KMS-11 (cell line): ENCODE data around the gene NCR3LG1.

Experiments
- H2AFZ ChIP-seq: fragments of 200-600 bp; sonication (generic); 2 replicates; pipeline ENCODE4 v1.6.1; 2016; ENCODE audit warnings: antibody characterized with exemption, mixed run types, low read depth
- H3K27ac ChIP-seq: fragments of 200-600 bp; sonication (generic); 2 replicates; pipeline ENCODE4 v1.6.1; 2016; ENCODE audit warnings: mild to moderate bottlenecking, mixed run types
- H3K27me3 ChIP-seq: fragments of 200-600 bp; sonication (generic); 2 replicates; pipeline ENCODE4 v1.6.1; 2017; ENCODE audit warnings: mild to moderate bottlenecking, low read depth, mixed run types, moderate library complexity; ENCODE audit not compliant: insufficient read depth
- H3K36me3 ChIP-seq: fragments of 200-600 bp; sonication (generic); 2 replicates; pipeline ENCODE4 v1.6.1; 2017; ENCODE audit warnings: mild to moderate bottlenecking, mixed run types; ENCODE audit not compliant: insufficient read depth
- H3K4me1 ChIP-seq: fragments of 200-600 bp; sonication (generic); 2 replicates; pipeline ENCODE4 v1.6.1; 2016; ENCODE audit warnings: mild to moderate bottlenecking, low read depth, mixed run types; ENCODE audit not compliant: poor library complexity, severe bottlenecking
- H3K4me2 ChIP-seq: fragments of 200-600 bp; sonication (generic); 2 replicates; pipeline ENCODE4 v1.7.0; 2016; ENCODE audit warnings: mild to moderate bottlenecking, mixed run types
- H3K4me3 ChIP-seq: fragments of 200-600 bp; sonication (generic); IDR thresholded peaks from 2 replicates; pipeline ENCODE4 v1.6.1; 2017; ENCODE audit warnings: low read depth, low read length, mixed read lengths; ENCODE audit not compliant: insufficient read depth
- H3K79me2 ChIP-seq: fragments of 200-600 bp; sonication (generic); 2 replicates; pipeline ENCODE4 v1.6.1; 2016; ENCODE audit warnings: low read depth, mixed run types; ENCODE audit not compliant: insufficient read depth
- H3K9ac ChIP-seq: fragments of 200-600 bp; sonication (generic); 2 replicates; pipeline ENCODE4 v1.6.1; 2016; ENCODE audit warnings: mild to moderate bottlenecking, mixed run types
- H4K20me1 ChIP-seq: fragments of 200-600 bp; sonication (generic); 2 replicates; pipeline ENCODE4 v1.6.1; 2016; ENCODE audit warnings: mild to moderate bottlenecking, mixed run types; ENCODE audit not compliant: insufficient read depth
- CTCF ChIP-seq: fragments of 200-600 bp; sonication (generic); conservative IDR thresholded peaks from 2 replicates; pipeline ENCODE4 v1.6.1; 2017; ENCODE audit warnings: low read depth, mild to moderate bottlenecking, antibody characterized with exemption, low read length, moderate library complexity, mixed read lengths

Gene NCR3LG1

GRCh38 chr11:17414992-17415391, 63.4 kb downstream of the NCR3LG1 start:
- H3K4me1 ChIP-seq, result no peaks in the 10 kb centered on the region
- H3K9ac ChIP-seq, result no peak overlapping the region
- no peaks in the 10 kb centered on the region for H3K79me2 ChIP-seq
- H3K36me3 ChIP-seq, result no peaks in the 10 kb centered on the region
- H3K4me2 ChIP-seq, result no peak overlapping the region
- no peak overlapping the region for H3K27ac ChIP-seq
- H2AFZ ChIP-seq, result no peak overlapping the region
- no peak overlapping the region for H3K4me3 ChIP-seq
- H4K20me1 ChIP-seq, result no peaks in the 10 kb centered on the region
- no peak for TF ChIP-seq CTCF
- H3K27me3 ChIP-seq, result no peaks in the 10 kb centered on the region

- H3K27me3 ChIP-seq, result no peaks in the 10 kb centered on the region
- H4K20me1 ChIP-seq, result no peaks in the 10 kb centered on the region
- no peak for TF ChIP-seq CTCF
- no peaks in the 10 kb centered on the region for H3K4me1 ChIP-seq
- H2AFZ ChIP-seq, result no peak overlapping the region
- no peak overlapping the region for H3K27ac ChIP-seq
- H3K36me3 ChIP-seq, result no peaks in the 10 kb centered on the region
- H3K4me3 ChIP-seq, result no peak overlapping the region
- H3K79me2 ChIP-seq, result no peaks in the 10 kb centered on the region
- no peak overlapping the region for H3K9ac ChIP-seq
- no peak overlapping the region for H3K4me2 ChIP-seq
Observed at GRCh38 chr11:17415523-17416104, 64.0 kb downstream of the NCR3LG1 start.

- Histone ChIP-seq H3K79me2 (no peaks in the 10 kb centered on the region), H3K4me1 (no peaks in the 10 kb centered on the region), H3K36me3 (no peaks in the 10 kb centered on the region), H4K20me1 (no peaks in the 10 kb centered on the region), H3K27me3 (no peaks in the 10 kb centered on the region), H2AFZ (no peak overlapping the region), H3K9ac (no peak overlapping the region), H3K4me3 (no peak overlapping the region), H3K27ac (no peak overlapping the region), H3K4me2 (no peak overlapping the region)
- no peak for TF ChIP-seq CTCF
Observed at GRCh38 chr11:17416492-17416891, 64.9 kb downstream of the NCR3LG1 start.

GRCh38 chr11:17418444-17419081, 67.0 kb downstream of the NCR3LG1 start:
- H3K4me2 ChIP-seq, result no peak overlapping the region

More at GRCh38 chr11:17418444-17419081, 67.0 kb downstream of the NCR3LG1 start:
- no peak overlapping the region for H3K9ac ChIP-seq
- no peaks in the 10 kb centered on the region for H4K20me1 ChIP-seq
- no peak overlapping the region for H3K4me3 ChIP-seq
- TF ChIP-seq CTCF, result no peak
- no peaks in the 10 kb centered on the region for H3K36me3 ChIP-seq
- no peaks in the 10 kb centered on the region for H3K79me2 ChIP-seq
- H3K27me3 ChIP-seq, result no peaks in the 10 kb centered on the region
- H2AFZ ChIP-seq, result no peak overlapping the region
- no peak overlapping the region for H3K27ac ChIP-seq
- H3K4me1 ChIP-seq, result no peaks in the 10 kb centered on the region
